ENCODE data around the gene RAB3GAP2.
"Not testable (repeated sequence)": the region's sequence is repeated elsewhere in the genome, so short reads cannot be mapped to it uniquely, and the experiment has no call there.

Gene RAB3GAP2

GRCh38 chr1:220119043-220119512 lies 153.2 kb downstream of the RAB3GAP2 start:
- TF ChIP-seq CTCF (IDR thresholded peaks at IDR 0.05; ENCODE audit: low read depth, low read length, missing control alignments), result no peak
- DNase-seq (ENCODE audit: low read depth), result no peak
- no peak overlapping the region for H3K4me3 ChIP-seq (ENCODE audit: low read depth, low read length)

- no peak for DNase-seq (ENCODE audit: low read depth)
- no peak overlapping the region for H3K4me3 ChIP-seq (ENCODE audit: low read depth, low read length)
- TF ChIP-seq CTCF (IDR thresholded peaks at IDR 0.05; ENCODE audit: low read depth, low read length, missing control alignments), result peak; percentile 51
These were observed 159.0 kb downstream of the RAB3GAP2 start for GRCh38 chr1:220113136-220113695.

- not testable (repeated sequence) for H3K4me3 ChIP-seq (ENCODE audit: low read depth, low read length); DNase-seq (ENCODE audit: low read depth)
These were observed 159.7 kb downstream of the RAB3GAP2 start for GRCh38 chr1:220112600-220112999.

GRCh38 chr1:220110473-220110872 lies 161.8 kb downstream of the RAB3GAP2 start:
- H3K4me3 ChIP-seq (ENCODE audit: low read depth, low read length); DNase-seq (ENCODE audit: low read depth): not testable (repeated sequence)

- no peak for TF ChIP-seq CTCF (IDR thresholded peaks at IDR 0.05; ENCODE audit: low read depth, low read length, missing control alignments)
These were observed 172.4 kb downstream of the RAB3GAP2 start for GRCh38 chr1:220099826-220100225.

More at GRCh38 chr1:220099826-220100225, 172.4 kb downstream of the RAB3GAP2 start:
- H3K4me3 ChIP-seq (ENCODE audit: low read depth, low read length), result no peak overlapping the region
- no peak for DNase-seq (ENCODE audit: low read depth)
